ENCODE results near the gene PPP1R10. TPM values are rescaled to one million over a fixed set of nuclear protein-coding genes. Genes with fewer than 3 reads are reported as not detected.

Gene PPP1R10
- total and polyA plus RNA-seq, 2 of the 13 experiments (the other 11 are each of a cell fraction or from before 2014, with no cell fraction given) = 26.3 to 38.4 TPM

GRCh38 chr6:30616811-30617564 lies at the start of gene PPP1R10 (continued):
- TF ChIP-seq, protein P1, sequence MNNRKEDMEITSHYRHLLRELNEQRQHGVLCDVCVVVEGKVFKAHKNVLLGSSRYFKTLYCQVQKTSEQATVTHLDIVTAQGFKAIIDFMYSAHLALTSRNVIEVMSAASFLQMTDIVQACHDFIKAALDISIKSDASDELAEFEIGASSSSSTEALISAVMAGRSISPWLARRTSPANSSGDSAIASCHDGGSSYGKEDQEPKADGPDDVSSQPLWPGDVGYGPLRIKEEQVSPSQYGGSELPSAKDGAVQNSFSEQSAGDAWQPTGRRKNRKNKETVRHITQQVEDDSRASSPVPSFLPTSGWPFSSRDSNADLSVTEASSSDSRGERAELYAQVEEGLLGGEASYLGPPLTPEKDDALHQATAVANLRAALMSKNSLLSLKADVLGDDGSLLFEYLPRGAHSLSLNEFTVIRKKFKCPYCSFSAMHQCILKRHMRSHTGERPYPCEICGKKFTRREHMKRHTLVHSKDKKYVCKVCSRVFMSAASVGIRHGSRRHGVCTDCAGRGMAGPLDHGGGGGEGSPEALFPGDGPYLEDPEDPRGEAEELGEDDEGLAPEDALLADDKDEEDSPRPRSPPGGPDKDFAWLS (CRISPR knock-in tag; IDR thresholded peaks at IDR 0.05; ENCODE audit: borderline replicate concordance) = no peak
- TF ChIP-seq ZNF552 (CRISPR knock-in tag; IDR thresholded peaks at IDR 0.05; ENCODE audit: borderline replicate concordance) (no peak), ZBTB21 (CRISPR knock-in tag; IDR thresholded peaks at IDR 0.05) (no peak), ZNF782 (CRISPR knock-in tag; IDR thresholded peaks at IDR 0.05; ENCODE audit: borderline replicate concordance) (no peak), ZNF790 (CRISPR knock-in tag; IDR thresholded peaks at IDR 0.05; ENCODE audit: borderline replicate concordance) (no peak), ZNF121 (CRISPR knock-in tag; IDR thresholded peaks at IDR 0.05) (no peak), WIZ (CRISPR knock-in tag; IDR thresholded peaks at IDR 0.05) (peak; percentile 79; the same call in 1 of the 2 replicates), POLR2G (IDR thresholded peaks at IDR 0.05; ENCODE audit: low read depth, low read length) (peak; percentile 99), HMGXB3 (CRISPR knock-in tag; IDR thresholded peaks at IDR 0.05; ENCODE audit: borderline replicate concordance) (peak; percentile 4; the same call in 1 of the 2 replicates), ZNF776 (CRISPR knock-in tag; IDR thresholded peaks at IDR 0.05) (no peak), DMTF1 (CRISPR knock-in tag; IDR thresholded peaks at IDR 0.05) (no peak), ZNF207 (IDR thresholded peaks at IDR 0.05; ENCODE audit: borderline replicate concordance) (no peak), TRIM24 (CRISPR knock-in tag; IDR thresholded peaks at IDR 0.05) (no peak), JDP2 (CRISPR knock-in tag; IDR thresholded peaks at IDR 0.05; ENCODE audit: borderline replicate concordance) (no peak), ZNF563 (CRISPR knock-in tag; IDR thresholded peaks at IDR 0.05) (0 out of 2 replicates have a peak, but pooled peaks have one; percentile 23), SAP130 (CRISPR knock-in tag; IDR thresholded peaks at IDR 0.05; ENCODE audit: low read depth) (peak; percentile 71; the same call in 1 of the 2 replicates), ZNF772 (CRISPR knock-in tag; IDR thresholded peaks at IDR 0.05) (peak; percentile 96), NFE2L1 (CRISPR knock-in tag; IDR thresholded peaks at IDR 0.05; ENCODE audit: borderline replicate concordance) (no peak), TBL1XR1 (IDR thresholded peaks at IDR 0.05; ENCODE audit: borderline replicate concordance, low read length, partially characterized antibody) (peak; percentile 53)
- TF ChIP-seq, protein P2, sequence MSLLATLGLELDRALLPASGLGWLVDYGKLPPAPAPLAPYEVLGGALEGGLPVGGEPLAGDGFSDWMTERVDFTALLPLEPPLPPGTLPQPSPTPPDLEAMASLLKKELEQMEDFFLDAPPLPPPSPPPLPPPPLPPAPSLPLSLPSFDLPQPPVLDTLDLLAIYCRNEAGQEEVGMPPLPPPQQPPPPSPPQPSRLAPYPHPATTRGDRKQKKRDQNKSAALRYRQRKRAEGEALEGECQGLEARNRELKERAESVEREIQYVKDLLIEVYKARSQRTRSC (CRISPR knock-in tag; IDR thresholded peaks at IDR 0.05; ENCODE audit: low read depth) = no peak
